HUDEP-2 (cell line): ENCODE data around the gene MIP.
"Not testable (repeated sequence)": the region's sequence is repeated elsewhere in the genome, so short reads cannot be mapped to it uniquely, and the experiment has no call there.

Experiments
- DNase-seq, 76 experiments: peaks; one replicate each; lab custom pipeline; 2025; ENCODE audit not compliant: unreplicated experiment in 76 of 76; lab: John Stamatoyannopoulos, UW

Gene MIP

GRCh38 chr12:56454557-56454956, at the start of gene MIP:
TSS of gene MIP (minus strand) at chr12:56454657. CDS start at chr12:56454613, 44 bp downstream.
- no peak for DNase-seq

GRCh38 chr12:56499879-56500278, 45.4 kb upstream of the MIP start:
- DNase-seq, result not testable (repeated sequence)

GRCh38 chr12:56499452-56499851, 45.0 kb upstream of the MIP start:
- not testable (repeated sequence) for DNase-seq

GRCh38 chr12:56498126-56498902, 43.9 kb upstream of the MIP start:
- DNase-seq, result not testable (repeated sequence)

- peak in 43 of 76 experiments; percentile 5 to 69 (median 42) for DNase-seq
These were observed 42.2 kb upstream of the MIP start for GRCh38 chr12:56496704-56497103.

- DNase-seq, result not testable (repeated sequence)
These were observed 40.0 kb upstream of the MIP start for GRCh38 chr12:56494481-56494880.

GRCh38 chr12:56494106-56494415, 39.6 kb upstream of the MIP start:
- not testable (repeated sequence) for DNase-seq

GRCh38 chr12:56493409-56494105, 39.1 kb upstream of the MIP start:
- DNase-seq, result not testable (repeated sequence)

- no peak for DNase-seq
These were observed 35.9 kb upstream of the MIP start for GRCh38 chr12:56490360-56490759.

GRCh38 chr12:56488041-56488955, 33.8 kb upstream of the MIP start, which contains the start of gene GLS2:
TSS of gene GLS2 (minus strand) at chr12:56488161. CDS start at chr12:56488118, 43 bp downstream.
- peak in 60 of 76 experiments; percentile 1 to 80 (median 50) for DNase-seq

GRCh38 chr12:56487448-56488040, 33.1 kb upstream of the MIP start:
- no peak for DNase-seq

- no peak for DNase-seq
These were observed 32.2 kb upstream of the MIP start for GRCh38 chr12:56486694-56487093.

- DNase-seq, result no peak
These were observed 30.1 kb upstream of the MIP start for GRCh38 chr12:56484566-56484965.

GRCh38 chr12:56479625-56480024, 25.2 kb upstream of the MIP start:
- no peak for DNase-seq

- no peak for DNase-seq
These were observed 23.2 kb upstream of the MIP start for GRCh38 chr12:56477521-56478225.

- DNase-seq, result no peak
These were observed 22.5 kb upstream of the MIP start for GRCh38 chr12:56476972-56477432.

- no peak for DNase-seq
These were observed 21.7 kb upstream of the MIP start for GRCh38 chr12:56476143-56476542.

- DNase-seq, result peak in 1 of 76 experiments; percentile 3
These were observed 19.9 kb upstream of the MIP start for GRCh38 chr12:56474389-56474788.

- DNase-seq, result peak in 70 of 76 experiments; percentile 7 to 76 (median 42)
These were observed 14.8 kb upstream of the MIP start for GRCh38 chr12:56469007-56469930.
